CD4-positive, alpha-beta T cell treated with Interleukin-12 subunit alpha and Interleukin-12 subunit beta, for 1 hour (primary cell): ENCODE data around the gene ATXN10.

Experiments used
- DNase-seq: peaks from one replicate; pipeline ENCODE4 v3.0.0-alpha.2; 2020

ATXN10 gene

GRCh38 chr22:45833613-45834012 is 162.0 kb downstream of the ATXN10 start:
- no peak for DNase-seq

- no peak for DNase-seq
Observed at GRCh38 chr22:45834241-45834640, 162.6 kb downstream of the ATXN10 start.

- no peak for DNase-seq
Observed at GRCh38 chr22:45834795-45835194, 163.2 kb downstream of the ATXN10 start.

GRCh38 chr22:45836418-45837169 is 165.0 kb downstream of the ATXN10 start:
- DNase-seq: no peak

- no peak for DNase-seq
Observed at GRCh38 chr22:45837508-45837907, 165.9 kb downstream of the ATXN10 start.

GRCh38 chr22:45838305-45838887 is 166.8 kb downstream of the ATXN10 start:
- DNase-seq: no peak

- no peak for DNase-seq
Observed at GRCh38 chr22:45840483-45840882, 168.8 kb downstream of the ATXN10 start.

GRCh38 chr22:45842291-45842991 is 170.8 kb downstream of the ATXN10 start:
- no peak for DNase-seq

- DNase-seq: no peak
Observed at GRCh38 chr22:45843031-45843430, 171.4 kb downstream of the ATXN10 start.

GRCh38 chr22:45843986-45844385 is 172.4 kb downstream of the ATXN10 start:
- DNase-seq: no peak

- DNase-seq: no peak
Observed at GRCh38 chr22:45845076-45845487, 173.4 kb downstream of the ATXN10 start.

- no peak for DNase-seq
Observed at GRCh38 chr22:45846952-45847351, 175.3 kb downstream of the ATXN10 start.

- DNase-seq: no peak
Observed at GRCh38 chr22:45848904-45849303, 177.3 kb downstream of the ATXN10 start.

- DNase-seq: no peak
Observed at GRCh38 chr22:45852826-45853225, 181.2 kb downstream of the ATXN10 start.

GRCh38 chr22:45855961-45856360 is 184.3 kb downstream of the ATXN10 start:
- DNase-seq: no peak

- DNase-seq: no peak
Observed at GRCh38 chr22:45857519-45857918, 185.9 kb downstream of the ATXN10 start.

GRCh38 chr22:45859231-45860161 is 187.9 kb downstream of the ATXN10 start:
- DNase-seq: no peak

GRCh38 chr22:45860201-45860600 is 188.6 kb downstream of the ATXN10 start:
- DNase-seq: no peak

- no peak for DNase-seq
Observed at GRCh38 chr22:45861259-45861658, 189.6 kb downstream of the ATXN10 start.

- DNase-seq: peak; percentile 55
Observed at GRCh38 chr22:45863981-45864751, 192.5 kb downstream of the ATXN10 start.

GRCh38 chr22:45864959-45865476 is 193.4 kb downstream of the ATXN10 start:
- DNase-seq: no peak
